Measurements from ENCODE around the gene ACBD4. TPM values are rescaled to one million over a fixed set of nuclear protein-coding genes. Genes with fewer than 3 reads are reported as not detected.

The ACBD4 gene
- total RNA-seq, 4 donors from 2014 or later = 33.8 to 124 (median 76.3) TPM

DNA sequence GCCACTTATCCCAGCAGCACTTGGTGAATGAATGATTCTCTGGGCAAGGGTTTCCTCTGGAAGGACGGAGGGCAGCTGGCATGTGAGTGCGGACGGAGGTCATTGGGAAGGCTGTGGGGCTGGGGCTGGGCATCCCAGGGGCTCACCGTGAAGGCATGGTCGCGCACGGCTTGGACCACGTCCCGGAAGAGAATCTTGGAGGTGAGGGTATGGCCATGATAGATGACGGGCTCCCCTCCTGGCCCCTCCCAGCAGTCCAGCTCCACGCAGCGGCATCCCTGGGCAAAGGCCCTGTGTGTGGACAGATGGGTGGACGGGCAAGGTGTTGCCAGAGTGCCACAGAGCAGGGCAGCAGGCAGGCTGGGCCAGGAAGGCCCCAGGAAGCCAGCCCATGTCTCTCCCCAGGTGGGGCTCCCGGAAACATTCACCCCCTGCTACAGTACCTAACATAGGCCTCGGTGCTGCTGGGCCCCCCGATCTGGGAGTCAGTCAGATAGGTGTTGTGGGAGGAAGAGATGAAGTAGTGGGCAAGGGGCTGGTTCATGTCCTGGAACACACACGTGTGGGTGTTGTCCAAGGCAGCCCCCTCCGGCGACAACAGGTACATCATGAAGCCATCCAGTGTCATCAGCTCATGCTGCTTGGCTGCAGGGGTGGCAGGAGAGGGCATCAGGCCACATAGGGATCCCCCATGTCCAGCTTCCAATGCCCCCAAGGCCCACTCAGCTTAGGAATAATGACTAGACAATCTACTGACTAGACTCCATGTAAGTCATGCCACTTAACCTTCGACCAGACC is 17.4 kb upstream of the ACBD4 start:
- no peak for TF ChIP-seq CTCF (IDR thresholded peaks at IDR 0.05)
- TF ChIP-seq POLR2A (IDR thresholded peaks at IDR 0.05) = no peak
- no peaks in the 10 kb centered on the region for H3K9me3 ChIP-seq
- no peaks in the 10 kb centered on the region for H3K27me3 ChIP-seq
- DNase-seq = no peak
- no peak overlapping the region for H3K27ac ChIP-seq
- H3K4me3 ChIP-seq = no peak overlapping the region
- peaks cover 0 to 12% (median 0%) of the 10 kb centered on the region in 4 donors for H3K4me1 ChIP-seq
- H3K36me3 ChIP-seq = peaks cover 0 to 4% (median 0%) of the 10 kb centered on the region in 3 donors

- TF ChIP-seq CTCF (IDR thresholded peaks at IDR 0.05) (no peak), POLR2A (IDR thresholded peaks at IDR 0.05) (no peak)
- Histone ChIP-seq H3K4me1 (peaks cover 0 to 17% (median 2%) of the 10 kb centered on the region in 4 donors), H3K27ac (no peak overlapping the region), H3K27me3 (no peaks in the 10 kb centered on the region), H3K9me3 (no peaks in the 10 kb centered on the region), H3K36me3 (peaks cover 0 to 4% (median 0%) of the 10 kb centered on the region in 3 donors), H3K4me3 (no peak overlapping the region)
- DNase-seq = no peak
Measured at GRCh38 chr17:45118691-45119090, 16.8 kb upstream of the ACBD4 start.

- no peak for TF ChIP-seq POLR2A (IDR thresholded peaks at IDR 0.05)
- TF ChIP-seq CTCF (IDR thresholded peaks at IDR 0.05) = no peak
- no peak for DNase-seq
- Histone ChIP-seq H3K9me3 (no peaks in the 10 kb centered on the region), H3K27me3 (no peaks in the 10 kb centered on the region), H3K27ac (no peak overlapping the region), H3K36me3 (peaks cover 0 to 4% (median 0%) of the 10 kb centered on the region in 3 donors), H3K4me3 (no peak overlapping the region), H3K4me1 (peaks cover 0 to 27% (median 6%) of the 10 kb centered on the region in 4 donors)
Measured at GRCh38 chr17:45119964-45120363, 15.5 kb upstream of the ACBD4 start.

- Histone ChIP-seq H3K4me1 (peaks cover 0 to 27% (median 6%) of the 10 kb centered on the region in 4 donors), H3K9me3 (no peaks in the 10 kb centered on the region), H3K36me3 (peaks cover 0 to 4% (median 0%) of the 10 kb centered on the region in 3 donors), H3K27ac (no peak overlapping the region), H3K4me3 (no peak overlapping the region), H3K27me3 (no peaks in the 10 kb centered on the region)
- TF ChIP-seq CTCF (IDR thresholded peaks at IDR 0.05) = no peak
- no peak for TF ChIP-seq POLR2A (IDR thresholded peaks at IDR 0.05)
- no peak for DNase-seq
Measured at GRCh38 chr17:45120558-45120957, 14.9 kb upstream of the ACBD4 start.

- Histone ChIP-seq H3K4me3 (no peak overlapping the region), H3K9me3 (no peaks in the 10 kb centered on the region), H3K27ac (no peak overlapping the region), H3K4me1 (peaks cover 0 to 27% (median 6%) of the 10 kb centered on the region in 4 donors), H3K27me3 (no peaks in the 10 kb centered on the region), H3K36me3 (peaks cover 0 to 4% (median 0%) of the 10 kb centered on the region in 3 donors)
- no peak for DNase-seq
- TF ChIP-seq CTCF (IDR thresholded peaks at IDR 0.05) = no peak
- no peak for TF ChIP-seq POLR2A (IDR thresholded peaks at IDR 0.05)
Measured at GRCh38 chr17:45121055-45121454, 14.4 kb upstream of the ACBD4 start.
